Tibial artery (tissue), 4 donors: ENCODE results near the gene ARHGAP45.

Experiments
- DNase-seq, 2 donors: peaks; one replicate each; pipeline ENCODE4 v3.0.0-alpha.2; 2019
- H3K27ac ChIP-seq, 2 donors: fragments of 200-600 bp; sonication (generic) in 1 of 2; 1 replicate in 1 of 2; 2 replicates in 1 of 2; pipeline ENCODE4 v1.5.1; 2018 to 2019; ENCODE audit warnings: mild to moderate bottlenecking in 1 of 2
- H3K27me3 ChIP-seq, 2 donors: fragments of 200-600 bp; sonication (generic) in 1 of 2; one replicate each; pipeline versions ENCODE4 v1.5.1 to v1.6.0; 2016 to 2019
- H3K36me3 ChIP-seq, 3 donors: fragments of 200-600 bp; sonication (generic) in 2 of 3; one replicate each; pipeline ENCODE4 v1.5.1; 2016 to 2019; ENCODE audit warnings: mild to moderate bottlenecking in 2 of 3
- H3K4me1 ChIP-seq, 4 donors: fragments of 200-600 bp; sonication (generic) in 2 of 4; 1 replicate in 3 of 4; 2 replicates in 1 of 4; pipeline ENCODE4 v1.5.1; 2016 to 2019
- H3K4me3 ChIP-seq, 2 donors: fragments of 200-600 bp; sonication (generic) in 1 of 2; 1 replicate in 1 of 2; 2 replicates in 1 of 2; pipeline ENCODE4 v1.5.1; 2018 to 2019; ENCODE audit warnings: mild to moderate bottlenecking in 2 of 2
- H3K9me3 ChIP-seq, 3 donors: fragments of 200-600 bp; sonication (generic) in 1 of 3; one replicate each; pipeline ENCODE4 v1.5.1; 2016 to 2019
- CTCF ChIP-seq, 2 experiments: fragments of 200-600 bp in 1 of 2; fragments of 450-650 bp in 1 of 2; IDR thresholded peaks; one replicate each; pipeline ENCODE4 v1.5.1; 2017 to 2019; ENCODE audit warnings: antibody characterized with exemption in 2 of 2, mild to moderate bottlenecking in 1 of 2, moderate library complexity in 1 of 2
- intact Hi-C: fragments of 100-400 bp; cut with DNase I; formaldehyde crosslinking; loops from one replicate; pipeline ENCODE4 v1.15.0; 2023; ENCODE audit warnings: low total_unique reads

ARHGAP45 gene

DNA sequence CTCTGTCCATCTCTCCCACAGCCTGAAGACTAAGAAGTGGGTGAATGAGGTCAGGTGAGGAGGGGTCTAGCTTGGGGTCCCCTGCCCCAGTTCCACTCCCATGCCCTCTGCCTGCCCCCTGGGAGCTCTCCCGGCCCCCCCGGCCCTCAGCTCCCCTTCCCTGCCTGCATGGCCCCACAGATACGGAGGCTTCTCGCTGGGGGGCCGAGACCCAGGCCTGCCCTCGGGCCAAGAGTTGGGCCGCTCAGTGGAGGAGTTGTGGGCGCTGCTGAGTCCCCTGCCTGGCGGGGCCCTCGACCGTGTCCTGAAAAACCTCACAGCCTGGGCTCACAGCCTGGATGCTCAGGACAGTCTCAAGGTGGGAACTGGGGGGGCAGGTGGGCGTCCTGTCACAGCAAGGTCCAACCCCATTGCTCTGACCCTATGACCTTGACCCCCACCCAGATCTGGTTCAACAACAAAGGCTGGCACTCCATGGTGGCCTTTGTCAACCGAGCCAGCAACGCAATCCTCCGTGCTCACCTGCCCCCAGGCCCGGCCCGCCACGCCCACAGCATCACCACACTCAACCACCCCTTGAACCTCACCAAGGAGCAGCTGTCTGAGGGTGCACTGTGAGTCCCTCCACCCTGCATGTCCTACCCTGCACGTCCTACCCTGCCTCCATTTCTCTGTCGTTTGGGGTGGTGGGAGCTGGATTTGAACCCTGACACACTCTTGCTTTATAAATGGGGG lies 10.9 kb upstream of the ARHGAP45 start:
- no peak overlapping the region for H3K4me3 ChIP-seq
- peaks cover 4 to 44% (median 43%) of the 10 kb centered on the region in 3 donors for H3K9me3 ChIP-seq
- no peaks in the 10 kb centered on the region for H3K4me1 ChIP-seq
- no peaks in the 10 kb centered on the region for H3K27me3 ChIP-seq
- intact Hi-C loops = no loop called here
- H3K27ac ChIP-seq = no peak overlapping the region
- TF ChIP-seq CTCF (IDR thresholded peaks at IDR 0.05) = no peak
- peaks cover 9 to 27% (median 14%) of the 10 kb centered on the region in 3 donors for H3K36me3 ChIP-seq
- DNase-seq = no peak

GRCh38 chr19:1057176-1057855 lies 9.7 kb upstream of the ARHGAP45 start:
- intact Hi-C loops = no loop called here
- Histone ChIP-seq H3K27me3 (no peaks in the 10 kb centered on the region), H3K27ac (no peak overlapping the region), H3K9me3 (peaks cover 4 to 44% (median 43%) of the 10 kb centered on the region in 3 donors), H3K36me3 (peaks cover 9 to 27% (median 14%) of the 10 kb centered on the region in 3 donors), H3K4me3 (no peak overlapping the region), H3K4me1 (no peaks in the 10 kb centered on the region)
- no peak for TF ChIP-seq CTCF (IDR thresholded peaks at IDR 0.05)
- DNase-seq = no peak

- H3K4me3 ChIP-seq = no peak overlapping the region
- no peak for DNase-seq
- H3K4me1 ChIP-seq = no peaks in the 10 kb centered on the region
- H3K27me3 ChIP-seq = no peaks in the 10 kb centered on the region
- no peak overlapping the region for H3K27ac ChIP-seq
- H3K36me3 ChIP-seq = peaks cover 9 to 27% (median 14%) of the 10 kb centered on the region in 3 donors
- intact Hi-C loops = no loop called here
- peaks cover 4 to 44% (median 43%) of the 10 kb centered on the region in 3 donors for H3K9me3 ChIP-seq
- TF ChIP-seq CTCF (IDR thresholded peaks at IDR 0.05) = no peak
These were observed 8.9 kb upstream of the ARHGAP45 start for GRCh38 chr19:1058112-1058511.

DNA sequence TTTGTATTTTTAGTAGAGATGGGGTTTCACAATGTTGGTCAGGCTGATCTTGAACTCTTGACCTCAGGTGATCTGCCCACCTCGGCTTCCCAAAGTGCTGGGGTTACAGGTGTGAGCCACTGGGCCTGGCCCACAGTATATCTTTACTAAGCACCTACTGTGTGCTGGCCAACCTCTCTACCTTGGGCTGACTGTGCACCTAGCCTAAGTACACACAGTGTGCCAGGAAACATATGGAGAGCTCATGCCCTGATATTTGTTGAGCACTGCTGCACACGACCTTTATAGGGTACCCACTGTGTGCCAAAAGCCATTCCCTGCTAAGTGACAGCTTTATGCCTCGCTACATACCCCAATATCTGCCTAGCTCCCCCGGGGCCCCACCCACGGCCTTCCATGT lies 6.3 kb upstream of the ARHGAP45 start:
- no peak overlapping the region for H3K27ac ChIP-seq
- H3K9me3 ChIP-seq = peaks cover 4 to 43% (median 40%) of the 10 kb centered on the region in 3 donors
- H3K4me1 ChIP-seq = peaks cover 0 to 16% (median 13%) of the 10 kb centered on the region in 4 donors
- no peak overlapping the region for H3K4me3 ChIP-seq
- peaks cover 0 to 5% of the 10 kb centered on the region in 2 donors for H3K27me3 ChIP-seq
- no peak for TF ChIP-seq CTCF (IDR thresholded peaks at IDR 0.05)
- no peak for DNase-seq
- peaks cover 9 to 25% (median 14%) of the 10 kb centered on the region in 3 donors for H3K36me3 ChIP-seq
- intact Hi-C loops = no loop called here

DNA sequence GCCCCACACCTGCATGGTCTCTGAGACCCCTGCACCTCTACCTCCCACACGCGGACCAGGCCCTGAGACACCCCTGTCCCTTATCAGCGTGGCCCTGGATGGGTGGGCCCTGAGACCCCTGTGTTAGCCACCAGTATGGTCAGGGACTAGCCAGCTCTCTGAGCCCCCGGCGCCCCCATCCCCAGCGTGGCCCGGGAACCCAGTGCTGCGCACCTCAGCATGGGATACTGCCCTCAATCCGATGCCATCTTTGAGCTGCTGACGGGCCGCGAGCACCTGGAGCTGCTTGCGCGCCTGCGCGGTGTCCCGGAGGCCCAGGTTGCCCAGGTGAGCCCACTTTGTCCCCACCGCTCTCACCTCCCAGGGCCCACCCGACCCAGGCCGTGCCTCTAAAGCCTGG lies 5.0 kb upstream of the ARHGAP45 start:
- Histone ChIP-seq H3K36me3 (peaks cover 6 to 12% (median 8%) of the 10 kb centered on the region in 3 donors), H3K27ac (no peak overlapping the region), H3K4me1 (peaks cover 0 to 29% (median 23%) of the 10 kb centered on the region in 4 donors), H3K9me3 (peaks cover 4 to 30% (median 27%) of the 10 kb centered on the region in 3 donors), H3K27me3 (peaks cover 0 to 18% of the 10 kb centered on the region in 2 donors), H3K4me3 (no peak overlapping the region)
- TF ChIP-seq CTCF (IDR thresholded peaks at IDR 0.05) = no peak
- intact Hi-C loops = no loop called here
- DNase-seq = no peak
